Motor neuron (in vitro differentiated cells): ENCODE data around the gene REEP2. TPM values are rescaled to one million over a fixed set of nuclear protein-coding genes. Genes with fewer than 3 reads are reported as not detected.
A peak's percentile ranks its signal among the peaks of the same experiment; 100 is the strongest.

Experiments
- ATAC-seq, 8 experiments: fragments of 200-7000 bp; cut with Tn5 transposase; replicated peaks in 6 of 8; 2 replicates each; pipeline ENCODE4 v1.8.0; 2021; ENCODE audit warnings: mild to moderate bottlenecking in 8 of 8, moderate library complexity in 8 of 8
- H3K27ac ChIP-seq, 2 donors: fragments of 250-450 bp; sonication (Bioruptor Pico); 2 replicates each; pipeline ENCODE4 v1.9.0; 2021; ENCODE audit warnings: antibody characterized with exemption in 2 of 2, mild to moderate bottlenecking in 2 of 2, moderate library complexity in 1 of 2
- H3K4me1 ChIP-seq, 2 donors: fragments of 250-450 bp; sonication (Bioruptor Pico); replicated peaks in 1 of 2; 2 replicates each; pipeline ENCODE4 v1.6.1; 2021; ENCODE audit warnings: antibody characterized with exemption in 2 of 2, mild to moderate bottlenecking in 2 of 2, moderate library complexity in 1 of 2
- H3K4me3 ChIP-seq, 5 donors: fragments of 250-450 bp; sonication (Bioruptor Pico); 2 replicates each; pipeline ENCODE4 v1.9.0; 2021; ENCODE audit warnings: antibody characterized with exemption in 5 of 5, mild to moderate bottlenecking in 5 of 5, moderate library complexity in 4 of 5
- WGBS, 10 experiments: fragments of 450-650 bp; shearing (Covaris generic); methylation state at CpG; one replicate each; pipeline ENCODE4 v1.0.0; 2022; 5-methylcytosine and 5-hydroxymethylcytosine counted together
- in situ Hi-C, 9 experiments: fragments of 400-800 bp; cut with MboI; loops; one replicate each; pipeline ENCODE4 v1.15.0; 2021; ENCODE audit warnings: low sequenced_read_pairs in 9 of 9, low pct_unique_long_range_greater_than_20kb in 2 of 9; ENCODE audit not compliant: unreplicated experiment in 9 of 9
- total RNA-seq, 8 experiments: library from RNA; unstranded; fragments of 300-600 nt; gene quantifications; 2 replicates each; pipeline versions ENCODE4 v1.2.3 to v1.2.4, GENCODE V29; 2022

REEP2 gene
- total RNA-seq, 8 experiments from 2014 or later, result 1.2 to 116 (median 61.3) TPM

DNA sequence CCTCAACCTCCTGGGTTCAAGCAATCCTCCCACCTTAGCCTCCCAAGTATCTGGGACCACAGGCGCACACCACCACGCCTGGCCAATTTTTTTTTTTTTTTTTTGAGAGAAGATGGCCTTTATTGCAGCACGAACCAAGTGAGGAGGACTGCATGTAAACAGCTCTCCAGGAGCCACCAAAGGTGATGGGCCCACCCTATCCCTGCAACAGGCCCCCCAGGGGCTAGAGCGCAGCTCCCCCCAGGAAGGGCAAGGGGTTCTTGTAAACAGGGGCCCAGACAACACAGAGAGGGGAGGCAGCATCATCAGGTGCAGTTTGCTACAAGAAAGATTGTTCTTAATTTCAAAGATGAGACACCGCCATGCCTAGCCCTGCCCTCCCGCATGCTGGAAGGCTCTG lies 13.9 kb downstream of the REEP2 start:
- no peak for ATAC-seq
- no peak overlapping the region for H3K27ac ChIP-seq
- WGBS, 10 experiments, result 69 to 100% (median 100%) methylated on average over 1 to 5 of the region's 6 CpGs; no CpG with 5 or more reads in 1 of the 10 experiments
- in situ Hi-C loops, result loop anchor here in 1 of 9 experiments (10.0 kb wide), 1 partner anchor 102 kb away; no protein-coding TSS in a partner anchor
- H3K4me3 ChIP-seq, result no peak overlapping the region
- peaks cover 33 to 44% of the 10 kb centered on the region in 2 donors for H3K4me1 ChIP-seq

DNA sequence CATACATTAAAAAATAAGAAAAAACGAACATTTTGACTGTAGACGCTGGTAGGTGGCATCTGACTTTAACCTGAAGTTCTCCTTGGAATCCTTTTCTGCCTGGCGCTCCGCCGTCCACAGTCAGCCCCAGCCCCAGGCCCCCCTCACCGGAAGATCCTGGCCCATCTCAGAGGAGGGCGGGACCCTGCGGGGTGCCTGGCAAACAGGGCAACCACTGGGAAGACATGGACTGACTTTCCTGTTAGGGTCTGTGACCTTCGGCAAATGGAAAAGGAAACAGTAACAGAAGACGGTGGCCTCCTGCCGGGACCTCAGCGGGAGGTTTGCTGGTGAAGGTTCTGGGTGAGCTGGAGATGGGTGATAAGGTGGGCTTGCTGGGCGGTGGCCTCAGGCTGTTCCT lies 14.7 kb downstream of the REEP2 start:
- peaks cover 35 to 41% of the 10 kb centered on the region in 2 donors for H3K4me1 ChIP-seq
- WGBS, 10 experiments, result 20 to 100% (median 81%) methylated on average over 1 to 5 of the region's 13 CpGs; no CpG with 5 or more reads in 4 of the 10 experiments
- no peak for ATAC-seq
- H3K4me3 ChIP-seq, result no peak overlapping the region
- in situ Hi-C loops, result loop anchor here in 1 of 9 experiments (10.0 kb wide), 1 partner anchor 101 kb away; no protein-coding TSS in a partner anchor
- H3K27ac ChIP-seq, result no peak overlapping the region

DNA sequence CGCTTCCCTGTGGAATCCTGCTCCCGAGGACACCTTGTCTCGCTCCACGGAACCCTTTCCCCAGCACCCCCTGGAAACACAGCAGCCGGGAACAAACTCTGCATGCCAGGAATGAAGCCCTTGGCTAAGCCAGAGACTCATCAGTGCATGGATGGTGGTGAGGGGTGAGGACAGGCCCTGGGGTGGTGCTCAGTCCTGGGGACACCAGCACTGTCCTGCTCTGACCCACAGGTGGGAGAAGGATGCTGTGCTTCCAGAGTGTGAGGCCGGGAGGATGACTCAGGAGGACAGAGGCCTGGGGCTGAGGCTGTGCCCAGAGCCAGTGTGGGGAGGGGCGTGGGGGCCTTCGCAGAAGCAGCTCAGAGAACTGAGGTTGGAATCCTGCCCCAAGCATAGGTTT lies 15.3 kb downstream of the REEP2 start:
- H3K4me1 ChIP-seq, result peaks cover 32 to 38% of the 10 kb centered on the region in 2 donors
- WGBS, 10 experiments, result 82 to 96% methylated on average over 4 of the region's 8 CpGs; no CpG with 5 or more reads in 8 of the 10 experiments
- H3K4me3 ChIP-seq, result no peak overlapping the region
- ATAC-seq, result no peak
- no peak overlapping the region for H3K27ac ChIP-seq
- in situ Hi-C loops, result loop anchor here in 1 of 9 experiments (10.0 kb wide), 1 partner anchor 101 kb away; no protein-coding TSS in a partner anchor

DNA sequence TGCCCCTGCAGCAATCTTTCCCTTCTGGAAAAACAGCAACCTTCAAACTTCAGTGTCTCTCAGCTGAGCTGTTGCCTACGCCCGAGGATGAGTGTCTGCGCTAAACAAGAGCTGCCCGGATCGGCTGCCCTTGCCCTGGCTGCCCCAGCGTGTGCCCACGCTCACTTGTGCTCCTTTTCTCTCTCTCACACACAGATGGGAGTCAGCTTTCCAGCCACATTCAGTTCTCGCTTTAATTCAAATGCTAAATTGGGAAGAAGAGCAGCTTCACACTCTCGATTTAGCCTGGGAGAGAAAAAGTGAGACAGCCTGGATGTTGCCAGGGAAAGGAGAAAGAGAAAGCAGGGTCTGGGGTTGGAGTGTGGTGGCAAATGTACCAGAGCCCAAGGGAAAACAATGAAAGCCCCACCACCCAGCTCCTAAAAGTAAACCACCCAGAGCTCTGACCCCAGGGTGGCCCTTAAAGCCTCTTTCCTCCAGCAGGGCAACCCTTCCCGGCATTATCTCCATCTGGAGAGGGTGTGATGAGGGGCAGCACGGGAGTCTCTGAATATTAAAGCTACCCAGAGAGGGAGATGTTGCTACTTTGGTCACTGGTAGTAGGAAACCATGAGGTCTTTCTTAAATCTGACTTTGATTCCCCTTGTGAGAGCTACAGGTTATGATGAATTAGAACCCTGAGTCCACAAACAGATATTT lies 16.5 kb downstream of the REEP2 start:
- 0 to 80% (median 28%) methylated on average over 1 to 9 of the region's 11 CpGs; no CpG with 5 or more reads in 1 of the 10 experiments for WGBS, 10 experiments
- H3K4me1 ChIP-seq, result peaks cover 21 to 27% of the 10 kb centered on the region in 2 donors
- H3K27ac ChIP-seq, result peak overlapping the region in 1 of 2 donors; percentile 31
- ATAC-seq, result peak in 6 of 8 experiments; percentile 8 to 54 (median 36)
- in situ Hi-C loops, result loop anchor here in 1 of 9 experiments (10.0 kb wide), 1 partner anchor 99 kb away; no protein-coding TSS in a partner anchor
- H3K4me3 ChIP-seq, result no peak overlapping the region

DNA sequence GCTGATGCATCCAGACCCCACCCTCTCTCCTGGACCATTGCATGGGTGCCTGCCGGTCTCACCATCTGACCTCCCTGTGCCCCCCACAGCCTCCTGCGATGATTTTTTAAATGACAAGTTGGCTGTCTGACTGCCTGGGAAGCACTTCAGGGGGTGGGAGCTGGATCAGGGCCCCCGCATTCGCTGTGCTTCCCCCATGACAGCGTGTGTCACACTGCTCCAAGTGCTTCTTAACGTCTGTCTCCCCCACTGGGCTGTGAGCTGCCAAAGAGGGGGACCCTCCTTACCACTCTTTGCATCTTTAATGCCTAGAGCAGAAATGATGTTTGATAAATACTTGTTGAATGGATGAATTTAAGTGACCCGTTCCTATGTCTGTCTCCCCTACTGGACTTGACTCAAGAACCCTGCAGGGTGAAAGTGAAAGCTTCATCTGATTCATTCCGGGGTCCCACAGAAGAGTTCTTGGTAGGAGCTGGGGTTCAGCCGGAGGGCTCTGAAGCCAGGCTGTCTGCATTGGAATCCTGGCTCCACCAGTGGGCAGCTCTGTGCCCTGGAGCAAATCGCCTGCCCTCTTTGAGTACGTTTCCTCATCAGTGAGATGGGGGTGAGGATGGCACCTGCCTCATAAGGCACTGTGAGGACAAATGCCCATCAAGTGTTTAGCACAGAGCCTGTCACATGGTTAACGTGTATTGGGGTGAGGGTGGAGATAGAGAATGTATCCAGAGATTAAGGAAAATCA lies 18.8 kb downstream of the REEP2 start:
- Histone ChIP-seq H3K4me3 (no peak overlapping the region), H3K4me1 (peaks cover 21 to 27% of the 10 kb centered on the region in 2 donors), H3K27ac (no peak overlapping the region)
- ATAC-seq, result no peak
- 63 to 100% (median 80%) methylated on average over 2 to 10 of the region's 12 CpGs; no CpG with 5 or more reads in 4 of the 10 experiments for WGBS, 10 experiments
- in situ Hi-C loops, result loop anchor here in 1 of 9 experiments (10.0 kb wide), 1 partner anchor 97 kb away; no protein-coding TSS in a partner anchor

DNA sequence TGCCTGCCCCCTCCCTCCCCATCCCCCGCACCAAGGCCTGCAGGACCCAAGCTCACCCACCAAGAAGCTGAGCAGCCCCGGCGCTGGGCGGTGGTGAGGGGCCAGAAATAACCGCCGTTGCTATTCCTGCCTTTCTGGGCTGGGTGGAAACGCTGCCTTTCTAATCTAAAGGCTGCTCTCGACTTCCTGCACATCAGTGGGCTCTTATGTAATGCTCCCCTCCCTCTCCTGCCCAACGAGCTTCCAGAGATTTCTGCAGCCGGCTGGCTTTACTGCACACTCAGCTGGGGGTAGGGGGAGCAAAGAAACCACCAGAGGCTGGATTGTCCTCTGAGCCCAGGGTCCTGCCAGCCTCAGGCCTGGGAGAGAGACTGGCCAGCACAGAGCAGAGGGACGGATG lies 19.5 kb downstream of the REEP2 start:
- no peak overlapping the region for H3K4me3 ChIP-seq
- in situ Hi-C loops, result loop anchor here in 1 of 9 experiments (10.0 kb wide), 1 partner anchor 96 kb away; no protein-coding TSS in a partner anchor
- 20 to 40% methylated on average over 1 of the region's 11 CpGs; no CpG with 5 or more reads in 8 of the 10 experiments for WGBS, 10 experiments
- H3K27ac ChIP-seq, result no peak overlapping the region
- peaks cover 23 to 30% of the 10 kb centered on the region in 2 donors for H3K4me1 ChIP-seq
- ATAC-seq, result peak in 5 of 8 experiments; percentile 45 to 54 (median 51)

DNA sequence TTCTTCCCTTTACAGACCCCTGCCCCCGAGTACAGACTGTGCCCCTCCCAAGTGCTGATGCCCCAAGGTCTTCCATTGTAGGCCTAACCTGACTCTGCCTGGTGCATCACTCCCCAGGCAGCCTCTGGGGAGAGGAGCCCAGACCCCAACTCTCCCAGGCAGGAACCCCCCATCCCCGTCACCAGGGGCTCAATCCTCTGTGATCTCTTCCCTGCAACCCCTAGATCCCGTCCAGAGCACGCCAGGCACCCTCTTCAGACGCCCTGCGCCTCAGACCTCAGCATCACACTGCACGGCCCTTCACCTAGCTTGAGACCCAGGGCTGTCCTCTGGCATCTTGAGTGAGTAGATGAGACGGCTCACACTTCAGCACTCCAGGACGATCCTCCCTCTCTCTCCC lies 20.0 kb downstream of the REEP2 start:
- in situ Hi-C loops, result loop anchor here in 1 of 9 experiments (10.0 kb wide), 1 partner anchor 96 kb away; no protein-coding TSS in a partner anchor
- ATAC-seq, result no peak
- WGBS, 10 experiments, result 97 to 100% methylated on average over 1 to 5 of the region's 9 CpGs; no CpG with 5 or more reads in 8 of the 10 experiments
- peaks cover 25 to 32% of the 10 kb centered on the region in 2 donors for H3K4me1 ChIP-seq
- no peak overlapping the region for H3K4me3 ChIP-seq
- no peak overlapping the region for H3K27ac ChIP-seq

DNA sequence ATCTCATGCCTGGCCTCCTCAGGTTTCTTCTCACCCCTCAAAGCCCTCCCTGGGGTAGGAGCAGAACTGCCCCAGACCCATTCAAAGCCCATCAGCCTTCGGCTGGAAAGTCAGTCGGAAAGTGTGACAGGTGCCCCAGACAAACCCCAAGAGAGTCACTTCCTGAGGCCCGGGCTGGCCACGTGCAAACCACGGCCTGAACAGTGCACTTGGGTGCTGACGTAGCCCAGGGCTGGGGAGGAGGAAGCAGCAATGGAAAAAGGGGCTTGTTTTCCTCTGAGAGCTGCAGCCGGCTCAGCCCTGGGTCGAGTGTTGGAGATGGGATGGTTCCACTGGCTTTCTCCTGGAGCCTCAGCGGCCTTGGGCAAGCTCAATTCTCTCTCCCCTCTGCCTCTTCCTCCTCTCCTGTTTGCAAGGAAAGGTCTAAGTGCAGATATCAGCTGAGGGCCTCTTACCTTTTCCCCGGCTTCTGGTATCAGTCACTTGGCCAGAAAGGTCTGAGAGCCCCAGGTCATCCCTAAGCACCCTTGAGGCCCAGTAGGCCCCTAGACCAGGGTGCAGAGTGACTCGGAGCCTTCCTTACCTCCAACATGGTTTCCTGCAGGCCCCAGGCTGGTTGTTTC lies 20.6 kb downstream of the REEP2 start:
- Histone ChIP-seq H3K4me1 (peaks cover 25 to 32% of the 10 kb centered on the region in 2 donors), H3K27ac (no peak overlapping the region), H3K4me3 (no peak overlapping the region)
- 75 to 100% (median 89%) methylated on average over 2 to 6 of the region's 11 CpGs; no CpG with 5 or more reads in 4 of the 10 experiments for WGBS, 10 experiments
- in situ Hi-C loops, result loop anchor here in 1 of 9 experiments (10.0 kb wide), 1 partner anchor 95 kb away; no protein-coding TSS in a partner anchor
- ATAC-seq, result no peak

DNA sequence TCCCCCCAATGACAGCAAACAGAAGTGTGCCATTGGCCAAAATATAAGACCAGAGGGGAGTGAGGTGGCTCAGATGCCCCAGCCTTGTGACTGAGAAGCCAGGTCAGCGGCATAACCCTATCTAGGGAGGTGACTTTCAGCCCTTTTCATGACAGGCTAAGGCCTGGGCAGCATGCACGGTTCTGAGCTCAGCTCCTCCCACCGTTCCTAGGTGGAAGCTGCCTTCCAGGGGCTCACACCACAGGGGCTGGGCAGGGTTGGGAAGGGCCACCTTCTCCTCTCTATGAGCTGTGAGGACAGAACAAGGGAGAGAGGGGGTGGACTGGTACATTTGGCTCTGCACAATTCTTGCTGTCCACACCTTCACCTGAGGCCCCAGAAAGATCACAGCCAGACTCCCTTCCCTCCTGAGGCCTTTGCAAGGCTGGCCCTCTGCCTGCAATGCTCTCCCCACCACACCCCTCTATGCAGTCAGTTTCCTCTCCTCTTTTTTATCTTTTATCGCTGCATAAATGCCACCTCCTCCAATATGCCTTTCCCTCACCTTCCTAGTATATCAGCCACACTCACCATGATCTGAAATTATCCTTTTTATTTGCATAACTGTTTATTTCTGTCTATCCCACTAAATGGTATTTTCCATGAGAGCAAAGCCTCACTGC lies 21.3 kb downstream of the REEP2 start:
- WGBS, 10 experiments, result 71 to 100% (median 91%) methylated on average over 1 to 4 of the region's 4 CpGs; no CpG with 5 or more reads in 4 of the 10 experiments
- H3K4me3 ChIP-seq, result no peak overlapping the region
- in situ Hi-C loops, result no loop called here
- H3K4me1 ChIP-seq, result peaks cover 25 to 29% of the 10 kb centered on the region in 2 donors
- no peak overlapping the region for H3K27ac ChIP-seq
- ATAC-seq, result no peak

DNA sequence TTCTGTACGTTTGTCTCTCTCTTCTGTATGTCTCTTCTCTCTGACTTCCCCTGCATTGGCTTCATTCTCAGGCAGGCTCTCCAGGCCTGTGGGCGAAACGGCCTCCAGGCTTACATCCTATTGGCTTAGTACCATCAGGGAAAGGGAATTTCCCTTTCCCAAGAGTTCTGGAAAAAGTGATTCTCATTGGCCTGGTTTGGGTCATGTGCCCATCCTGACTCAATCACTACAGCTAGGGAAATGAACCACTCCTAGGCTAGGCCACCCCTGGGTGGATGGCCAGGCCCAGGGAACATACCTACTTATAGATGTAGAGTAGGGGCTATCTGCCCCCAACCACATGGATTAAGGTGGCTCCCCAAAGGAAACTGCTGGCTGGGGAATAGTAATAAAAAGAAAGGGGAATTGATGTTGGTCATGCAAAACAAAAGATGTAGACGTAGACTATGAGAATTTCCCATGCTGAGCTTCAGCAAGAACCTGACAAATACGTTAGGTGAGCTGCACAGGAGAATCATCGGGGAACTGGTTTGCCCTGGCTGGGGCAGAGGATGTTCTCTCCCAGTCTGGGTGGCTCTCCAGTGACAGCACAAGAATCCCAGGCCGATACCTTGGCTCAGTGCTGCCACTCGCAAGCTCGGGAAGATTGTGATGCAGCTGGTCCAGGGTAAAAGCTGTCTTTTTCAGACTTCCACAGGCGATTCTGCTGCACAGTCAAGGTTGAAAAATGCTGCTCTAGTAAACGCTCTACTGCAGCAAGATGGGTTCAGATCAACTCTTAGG lies 22.7 kb downstream of the REEP2 start:
- no peak overlapping the region for H3K4me3 ChIP-seq
- peaks cover 21 to 28% of the 10 kb centered on the region in 2 donors for H3K4me1 ChIP-seq
- no peak for ATAC-seq
- H3K27ac ChIP-seq, result no peak overlapping the region
- 62 to 100% (median 90%) methylated on average over 1 to 10 of the region's 11 CpGs; no CpG with 5 or more reads in 1 of the 10 experiments for WGBS, 10 experiments
- in situ Hi-C loops, result no loop called here

DNA sequence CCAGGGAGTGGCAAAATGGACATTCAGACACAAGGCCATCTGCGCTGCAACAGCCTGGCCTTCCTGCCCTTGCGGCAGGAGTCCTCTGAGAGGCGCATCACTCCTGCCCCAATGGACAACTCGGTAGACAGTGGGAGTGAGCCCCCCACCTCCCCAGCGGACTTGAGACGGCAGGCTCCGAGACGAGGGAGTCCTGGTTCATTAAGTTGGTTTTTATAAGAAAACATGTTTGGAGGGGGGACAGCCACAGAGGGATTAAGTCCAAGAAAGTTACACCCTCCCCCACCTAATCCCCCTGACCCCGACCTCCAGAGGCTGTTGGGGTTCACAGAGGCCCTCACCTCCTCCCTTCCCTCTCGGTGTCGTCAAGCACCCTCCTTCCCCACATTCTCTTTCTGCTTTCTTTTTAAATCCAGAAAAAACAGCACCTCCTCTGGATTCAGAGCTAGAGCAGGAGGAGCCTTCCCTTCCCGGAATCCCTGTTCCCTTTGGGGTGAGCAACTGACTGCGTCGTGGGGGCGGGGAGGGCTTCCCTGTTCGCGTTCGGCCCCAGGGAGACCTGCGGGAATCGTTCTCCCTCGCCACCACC lies 24.7 kb downstream of the REEP2 start:
- Histone ChIP-seq H3K4me1 (peaks cover 7 to 21% of the 10 kb centered on the region in 2 donors), H3K4me3 (peak overlapping the region; percentile 92 to 99 (median 98)), H3K27ac (peak overlapping the region; percentile 95 to 96)
- in situ Hi-C loops, result no loop called here
- WGBS, 10 experiments, result 20 to 60% (median 60%) methylated on average over 1 of the region's 21 CpGs; no CpG with 5 or more reads in 7 of the 10 experiments
- ATAC-seq, result peak in 1 of 8 experiments; percentile 1
